GM18508 (cell line): ENCODE results near the gene CNTNAP2.
"Not testable (repeated sequence)": the region's sequence is repeated elsewhere in the genome, so short reads cannot be mapped to it uniquely, and the experiment has no call there.

Experiments
- ATAC-seq: cut with Tn5 transposase; IDR thresholded peaks from one replicate; pipeline ENCODE4 v1.9.1; 2021; ENCODE audit warnings: moderate number of reproducible peaks; ENCODE audit not compliant: insufficient read depth, unreplicated experiment

CNTNAP2 gene

GRCh38 chr7:148058753-148059152, 1942.2 kb downstream of the CNTNAP2 start:
- ATAC-seq: no peak

GRCh38 chr7:148060724-148061123, 1944.1 kb downstream of the CNTNAP2 start:
- peak; percentile 93 for ATAC-seq

GRCh38 chr7:148078111-148078510, 1961.5 kb downstream of the CNTNAP2 start:
- ATAC-seq: not testable (repeated sequence)

- no peak for ATAC-seq
These were observed 1962.8 kb downstream of the CNTNAP2 start for GRCh38 chr7:148079206-148080080.

- ATAC-seq: no peak
These were observed 1966.8 kb downstream of the CNTNAP2 start for GRCh38 chr7:148083448-148083847.

GRCh38 chr7:148084138-148084537, 1967.5 kb downstream of the CNTNAP2 start:
- no peak for ATAC-seq

- no peak for ATAC-seq
These were observed 1975.3 kb downstream of the CNTNAP2 start for GRCh38 chr7:148091882-148092281.

- ATAC-seq: no peak
These were observed 1977.0 kb downstream of the CNTNAP2 start for GRCh38 chr7:148093375-148094166.

GRCh38 chr7:148095066-148095465, 1978.5 kb downstream of the CNTNAP2 start:
- ATAC-seq: no peak

GRCh38 chr7:148104136-148104716, 1987.6 kb downstream of the CNTNAP2 start:
- ATAC-seq: no peak

GRCh38 chr7:148104924-148105323, 1988.3 kb downstream of the CNTNAP2 start:
- no peak for ATAC-seq

GRCh38 chr7:148105853-148106252, 1989.3 kb downstream of the CNTNAP2 start:
- no peak for ATAC-seq

GRCh38 chr7:148107443-148108127, 1991.0 kb downstream of the CNTNAP2 start:
- no peak for ATAC-seq

GRCh38 chr7:148108381-148108780, 1991.8 kb downstream of the CNTNAP2 start:
- no peak for ATAC-seq

- no peak for ATAC-seq
These were observed 1993.7 kb downstream of the CNTNAP2 start for GRCh38 chr7:148110097-148110868.

GRCh38 chr7:148114804-148115203, 1998.2 kb downstream of the CNTNAP2 start:
- ATAC-seq: no peak

- ATAC-seq: no peak
These were observed 1998.7 kb downstream of the CNTNAP2 start for GRCh38 chr7:148115308-148115707.

- ATAC-seq: no peak
These were observed 1999.6 kb downstream of the CNTNAP2 start for GRCh38 chr7:148116195-148116594.

- ATAC-seq: no peak
These were observed 2000.3 kb downstream of the CNTNAP2 start for GRCh38 chr7:148116829-148117403.
